ENCODE measurements around the gene PSEN2.

GRCh38 chr1:226908419-226908818, 38.0 kb downstream of the PSEN2 start:
- TF ChIP-seq CTCF (IDR thresholded peaks at IDR 0.05 in 8 of 11, conservative IDR thresholded peaks at IDR 0.05 in 3 of 11) (no peak), POLR2A (IDR thresholded peaks at IDR 0.05) (no peak)

Data from spleen (tissue), 7 donors.